Activated CD4-positive, alpha-beta T cell treated with anti-CD3 and anti-CD28 coated beads, Interleukin-10, Interleukin-2, amounts not matched to agents 100 ng/mL and 50 ng/mL, durations not matched to agents 16 hours and 8 hours (primary cell): ENCODE results near the gene SST.

Experiments used
- DNase-seq: peaks from one replicate; pipeline ENCODE4 v3.0.0-alpha.2; 2020

SST gene

DNA sequence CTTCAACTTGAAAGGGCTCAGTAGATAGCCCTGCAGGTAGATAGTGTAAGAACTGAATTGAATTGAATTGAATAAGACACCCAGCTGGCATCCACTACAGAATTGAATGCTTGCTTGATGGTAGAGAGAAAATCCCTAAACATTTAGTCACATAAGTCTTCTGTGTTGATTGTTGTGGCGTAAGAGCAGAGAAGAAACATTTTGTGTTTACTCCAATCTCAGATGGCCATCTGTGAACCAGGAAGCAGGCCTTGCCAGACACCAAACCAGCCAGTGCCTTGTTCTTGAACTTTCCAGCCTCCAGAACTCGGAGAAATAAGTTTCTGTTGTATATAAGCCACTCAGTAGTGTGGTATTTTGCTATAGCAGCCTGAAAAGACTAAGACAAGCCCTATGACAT lies 43.6 kb downstream of the SST start:
- DNase-seq = no peak

DNA sequence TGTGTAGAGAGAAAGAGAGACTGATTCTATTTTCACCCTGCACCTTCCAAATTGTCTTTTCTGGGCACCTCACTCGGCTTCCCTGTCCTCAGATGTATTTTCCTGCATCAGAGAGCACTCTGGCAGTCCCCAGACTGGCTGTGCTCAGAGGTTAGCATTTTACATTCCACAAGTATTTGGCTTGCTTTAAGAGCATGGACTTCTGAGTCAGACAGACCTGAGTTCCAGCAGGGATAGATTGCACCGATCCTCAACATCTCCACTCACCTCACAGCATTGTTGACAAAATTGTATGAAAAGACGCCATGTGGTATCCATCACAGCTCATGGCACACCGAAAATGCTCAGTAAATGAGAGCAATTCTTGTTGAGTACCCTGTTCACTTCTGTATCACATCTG lies 45.6 kb downstream of the SST start:
- no peak for DNase-seq

GRCh38 chr3:187623285-187623814 lies 46.8 kb downstream of the SST start:
- no peak for DNase-seq

DNA sequence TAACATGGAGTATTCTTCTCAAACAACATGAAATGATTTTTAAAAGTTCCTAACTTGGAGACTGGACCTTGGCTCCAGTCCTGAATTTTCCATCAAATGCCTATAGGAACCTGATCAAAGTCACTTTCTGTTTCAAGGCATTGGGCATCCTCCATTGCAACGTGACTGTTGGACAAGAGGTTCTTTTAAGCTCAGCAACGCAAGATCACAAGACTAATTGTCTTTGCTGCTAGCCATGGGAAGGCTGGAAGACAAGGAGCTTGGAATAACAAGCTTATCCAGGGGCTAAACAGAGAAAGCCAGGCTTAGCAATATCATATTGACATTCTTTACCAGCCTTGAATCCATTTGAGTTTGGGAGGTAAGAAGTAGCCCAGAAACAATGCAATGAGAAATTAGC lies 48.3 kb downstream of the SST start:
- DNase-seq = no peak

GRCh38 chr3:187619461-187619860 lies 50.7 kb downstream of the SST start:
- no peak for DNase-seq
